HG02623 (cell line): ENCODE data around the gene ANO10.
A peak's percentile ranks its signal among the peaks of the same experiment; 100 is the strongest.
"Not testable (repeated sequence)": the region's sequence is repeated elsewhere in the genome, so short reads cannot be mapped to it uniquely, and the experiment has no call there.

Source experiments
- ATAC-seq: cut with Tn5 transposase; IDR thresholded peaks from one replicate; pipeline ENCODE4 v1.9.1; 2021; ENCODE audit warnings: moderate library complexity; ENCODE audit not compliant: unreplicated experiment

The ANO10 gene

GRCh38 chr3:43525386-43525785, 96.4 kb downstream of the ANO10 start:
- no peak for ATAC-seq

DNA sequence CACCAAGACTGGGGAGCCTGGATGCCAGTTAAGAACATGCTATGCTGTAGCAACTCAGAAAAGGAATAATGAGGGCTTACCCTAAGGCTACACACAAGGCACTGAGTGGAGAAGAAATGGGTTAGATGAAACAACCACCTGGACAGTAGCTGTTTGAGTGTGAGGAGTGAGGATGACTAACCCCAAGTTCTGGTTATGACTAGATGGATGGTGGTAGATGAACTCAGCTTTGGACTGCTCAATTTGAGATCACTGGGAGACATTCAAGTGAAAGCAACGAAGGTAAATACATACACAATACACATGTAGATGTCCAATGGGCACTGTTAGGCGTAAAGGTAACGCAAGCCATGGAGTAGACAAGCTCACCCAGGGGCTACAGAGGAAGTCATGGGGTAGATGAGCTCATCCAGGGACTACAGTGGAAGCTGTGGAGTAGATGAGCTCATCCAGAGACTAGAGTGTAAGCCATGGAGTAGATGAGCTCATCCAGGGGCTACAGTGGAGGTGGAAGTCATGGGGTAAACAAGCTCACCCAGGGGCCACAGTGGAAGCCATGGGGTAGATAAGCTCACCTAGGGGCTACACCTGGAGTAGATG, 98.3 kb downstream of the ANO10 start:
- peak; percentile 89 for ATAC-seq

DNA sequence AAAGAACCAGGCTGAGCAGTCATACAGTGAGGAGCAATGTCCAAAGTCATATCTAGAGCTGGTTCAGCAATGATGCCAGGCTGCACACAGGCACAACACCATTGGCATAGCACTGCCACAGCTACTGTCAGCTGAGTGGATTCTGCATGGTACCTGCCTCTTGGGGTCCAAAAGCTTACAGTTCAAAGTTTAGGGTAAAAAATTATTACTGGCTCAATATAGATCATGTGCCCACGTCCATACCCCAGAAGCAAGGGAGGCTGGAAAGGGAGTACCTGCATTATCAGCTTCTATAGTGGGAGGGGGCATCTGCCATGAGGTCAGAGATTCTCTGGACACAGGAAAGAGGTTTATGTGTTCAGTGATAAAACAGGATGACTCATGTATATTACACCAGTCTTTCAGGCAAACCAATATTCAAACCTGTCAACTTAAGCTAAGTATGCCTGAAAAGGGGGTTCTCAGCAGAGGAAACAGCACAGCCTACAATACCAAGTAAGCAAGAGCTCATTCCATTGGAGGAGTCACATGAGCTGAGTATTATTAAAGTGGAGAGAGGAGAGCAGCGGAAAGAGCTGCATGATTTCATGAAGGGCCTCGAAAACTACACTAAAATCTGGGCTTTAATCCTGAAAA, 99.0 kb downstream of the ANO10 start:
- ATAC-seq, result no peak

DNA sequence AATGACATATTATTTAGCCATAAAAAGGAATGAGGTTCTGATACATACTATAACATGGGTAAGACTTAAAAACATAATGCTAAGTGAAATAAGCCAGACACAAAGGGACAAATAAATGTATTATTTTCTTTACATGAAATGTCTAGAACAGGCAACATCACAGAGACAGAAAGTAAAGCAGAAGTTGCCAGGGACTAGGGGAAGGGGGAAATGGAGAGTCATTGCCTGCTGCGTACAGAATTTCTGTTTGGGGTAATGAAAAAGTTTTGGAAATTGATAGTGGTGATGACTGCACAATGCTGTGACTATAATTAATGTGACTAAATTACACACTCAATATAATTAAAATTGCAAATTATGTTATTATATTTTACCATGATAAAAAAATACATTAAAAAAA, 99.9 kb downstream of the ANO10 start:
- no peak for ATAC-seq

GRCh38 chr3:43518515-43518914, 103.3 kb downstream of the ANO10 start:
- not testable (repeated sequence) for ATAC-seq

GRCh38 chr3:43515970-43516635, 105.7 kb downstream of the ANO10 start:
- no peak for ATAC-seq

- no peak for ATAC-seq
Measured at GRCh38 chr3:43515208-43515917, 106.4 kb downstream of the ANO10 start.

- no peak for ATAC-seq
Measured at GRCh38 chr3:43512754-43513404, 108.9 kb downstream of the ANO10 start.

- ATAC-seq, result no peak
Measured at GRCh38 chr3:43506644-43507043, 115.2 kb downstream of the ANO10 start.

DNA sequence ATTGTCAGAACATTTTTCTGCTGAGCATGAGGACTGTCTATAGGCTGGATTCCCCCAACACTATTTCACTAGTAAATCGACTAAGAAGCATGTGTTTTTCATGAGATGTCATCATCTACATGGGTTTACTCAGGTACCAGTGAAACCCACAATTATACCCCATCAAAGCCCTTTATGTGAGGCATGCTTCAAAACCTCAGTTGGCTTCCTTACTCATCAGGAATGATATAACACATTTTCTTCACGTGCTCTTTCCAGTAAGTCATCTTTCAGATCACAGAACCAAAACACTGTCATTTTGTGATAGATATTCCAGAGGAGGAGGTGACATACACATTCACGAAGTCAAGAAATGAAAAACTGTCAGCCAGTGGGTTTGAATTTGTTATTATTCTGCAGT, 116.5 kb downstream of the ANO10 start:
- no peak for ATAC-seq

GRCh38 chr3:43503067-43503728, 118.6 kb downstream of the ANO10 start:
- no peak for ATAC-seq

GRCh38 chr3:43499256-43499655, 122.6 kb downstream of the ANO10 start:
- no peak for ATAC-seq

DNA sequence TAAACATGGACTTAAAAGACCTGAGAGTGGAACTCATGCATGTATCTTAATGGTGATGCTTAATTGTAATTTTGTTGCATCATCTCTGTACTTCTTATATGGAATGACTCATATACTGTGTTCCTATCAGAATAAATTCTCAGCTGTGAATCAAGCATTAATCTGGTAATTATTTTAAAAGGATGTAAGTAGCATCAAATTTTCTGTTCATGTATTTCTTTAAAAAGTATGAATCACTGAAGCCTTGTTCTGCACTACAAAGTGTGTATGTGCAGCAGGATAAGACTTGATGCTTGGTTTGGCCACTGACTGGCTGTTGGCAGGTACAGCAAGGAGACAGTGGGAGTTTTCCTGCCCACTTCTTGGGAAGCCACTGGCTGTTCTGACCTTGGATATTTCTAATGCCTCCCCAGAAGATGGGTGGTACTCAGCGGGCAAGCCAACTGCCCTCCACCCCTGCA, 123.9 kb downstream of the ANO10 start:
- ATAC-seq, result no peak

DNA sequence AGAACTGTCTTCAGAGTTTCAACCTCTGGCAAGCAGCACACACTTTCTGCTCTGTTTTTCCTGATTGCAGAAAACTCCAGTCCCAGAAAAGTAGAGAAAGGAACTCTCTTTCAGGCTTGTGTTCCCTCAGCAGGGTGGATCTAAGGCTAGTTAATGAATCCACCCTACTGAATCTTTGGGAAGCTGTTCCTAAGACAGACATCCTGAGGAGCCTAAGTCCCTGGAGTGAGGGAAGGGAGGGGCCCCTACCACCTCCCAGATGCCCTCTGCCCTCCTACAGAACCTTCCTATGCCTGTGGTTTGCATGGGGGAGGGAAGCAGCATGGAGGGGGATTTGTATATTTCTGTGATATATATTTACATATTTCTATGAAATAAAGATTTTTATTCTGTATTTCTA, 124.4 kb downstream of the ANO10 start:
- ATAC-seq, result no peak

DNA sequence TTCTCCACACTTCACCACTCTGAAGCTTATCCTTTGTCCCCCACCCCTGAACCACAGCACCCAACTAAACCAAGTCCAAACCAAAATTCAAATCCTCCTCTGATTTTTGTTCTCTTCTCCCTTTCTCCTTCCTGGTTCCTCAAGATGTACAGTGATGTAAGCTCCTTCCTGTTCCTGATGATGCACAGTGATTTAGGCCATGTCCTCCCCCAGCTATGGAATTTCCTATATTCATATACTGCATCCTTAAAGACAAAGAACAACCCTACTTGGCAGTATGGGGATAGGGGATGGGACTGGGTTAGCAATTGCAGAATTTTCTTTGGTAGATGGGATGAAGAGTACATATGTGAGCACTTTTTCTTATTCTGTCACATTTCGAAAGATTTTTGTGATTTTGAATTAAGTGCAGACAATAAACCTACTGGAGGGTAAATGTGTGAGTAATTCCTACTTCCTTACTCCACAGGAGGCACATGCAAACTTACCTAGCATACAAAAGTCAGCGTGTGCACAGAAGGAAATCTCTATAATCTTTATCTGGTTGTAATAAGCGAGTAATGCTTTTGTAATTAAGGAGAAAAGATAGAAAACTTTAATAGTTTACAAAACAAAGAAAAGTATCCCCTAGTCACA, 125.0 kb downstream of the ANO10 start:
- no peak for ATAC-seq

GRCh38 chr3:43492932-43493331, 128.9 kb downstream of the ANO10 start:
- not testable (repeated sequence) for ATAC-seq

GRCh38 chr3:43491807-43492206, 130.0 kb downstream of the ANO10 start:
- ATAC-seq, result not testable (repeated sequence)

GRCh38 chr3:43490640-43491185, 131.1 kb downstream of the ANO10 start:
- ATAC-seq, result no peak

- no peak for ATAC-seq
Measured at GRCh38 chr3:43489930-43490329, 131.9 kb downstream of the ANO10 start.

- no peak for ATAC-seq
Measured at GRCh38 chr3:43485931-43486330, 135.9 kb downstream of the ANO10 start.
